NOMO-1 treated with DMSO at 0.1 percent for 48 hours (cell line): ENCODE results near the gene TRIM2.

Experiments
- DNase-seq: peaks from one replicate; lab custom pipeline; 2025; ENCODE audit not compliant: unreplicated experiment; lab: John Stamatoyannopoulos, UW

Gene TRIM2

GRCh38 chr4:153248641-153249198 lies 44.5 kb downstream of the TRIM2 start:
- no peak for DNase-seq

- DNase-seq: peak; percentile 55
These were observed 45.2 kb downstream of the TRIM2 start for GRCh38 chr4:153249199-153250041.

- DNase-seq: no peak
These were observed 47.9 kb downstream of the TRIM2 start for GRCh38 chr4:153252122-153252521.

DNA sequence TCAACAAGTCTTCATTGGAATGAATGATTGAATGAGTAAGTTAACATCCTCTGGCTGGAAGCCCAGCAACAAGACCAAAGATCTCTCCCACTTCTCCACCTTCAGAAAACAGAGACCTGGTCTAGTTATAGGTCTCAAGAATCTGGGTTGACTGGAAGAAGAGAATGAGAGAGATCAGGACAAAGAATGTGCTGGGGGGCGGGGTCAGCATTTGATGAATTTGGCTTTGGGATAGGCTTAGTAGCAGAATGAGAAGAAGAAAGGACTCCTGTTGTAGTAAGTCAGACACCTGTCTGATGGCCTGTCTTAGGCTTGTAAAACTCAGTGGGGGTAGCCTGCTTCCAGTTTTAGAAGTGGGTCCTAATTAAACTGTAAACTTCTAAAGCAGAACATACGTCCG lies 51.0 kb downstream of the TRIM2 start:
- DNase-seq: no peak

- no peak for DNase-seq
These were observed 52.9 kb downstream of the TRIM2 start for GRCh38 chr4:153257151-153257620.

DNA sequence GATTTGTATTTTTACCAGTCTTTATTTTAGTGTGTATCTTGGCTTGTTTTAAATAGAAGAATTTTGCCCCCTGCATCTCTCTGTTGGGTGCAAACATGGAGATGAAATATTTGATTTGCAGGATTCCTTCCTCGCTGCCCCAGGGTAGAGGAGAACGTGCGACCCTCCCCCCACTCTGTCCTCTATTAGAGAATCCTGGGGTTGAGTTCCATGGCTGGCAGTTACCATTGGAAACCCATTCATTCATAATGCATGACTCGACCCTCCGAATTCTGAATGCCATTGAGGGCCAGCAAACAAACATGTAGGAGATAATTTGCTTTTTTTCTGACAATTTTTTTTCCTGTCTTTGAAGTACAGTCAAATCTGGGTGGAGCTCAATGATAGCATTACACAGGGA lies 53.7 kb downstream of the TRIM2 start:
- no peak for DNase-seq

DNA sequence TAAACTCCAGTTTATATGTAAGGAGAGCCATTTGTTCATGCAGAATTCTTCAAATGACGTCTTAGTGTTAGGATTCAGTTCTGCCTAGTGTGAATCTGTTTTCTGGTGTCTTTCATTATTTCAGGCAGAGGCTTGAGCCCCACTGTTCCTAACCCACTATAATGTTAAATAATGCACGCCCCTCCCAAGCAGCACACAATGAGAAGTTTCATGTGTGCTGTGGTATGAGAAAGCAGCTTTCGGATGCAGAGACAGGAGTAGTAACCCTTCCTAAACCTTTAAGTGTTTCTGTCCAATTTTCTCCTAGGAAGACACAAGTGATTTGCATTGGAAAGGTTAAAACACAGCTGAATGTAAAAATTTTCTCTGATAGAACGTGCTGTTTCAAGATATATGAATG lies 54.5 kb downstream of the TRIM2 start:
- no peak for DNase-seq

- no peak for DNase-seq
These were observed 55.4 kb downstream of the TRIM2 start for GRCh38 chr4:153259661-153260060.

GRCh38 chr4:153260132-153260531 lies 55.9 kb downstream of the TRIM2 start:
- DNase-seq: no peak

- DNase-seq: no peak
These were observed 56.5 kb downstream of the TRIM2 start for GRCh38 chr4:153260553-153261300.

GRCh38 chr4:153261461-153261860 lies 57.2 kb downstream of the TRIM2 start:
- DNase-seq: no peak

GRCh38 chr4:153261914-153262313 lies 57.7 kb downstream of the TRIM2 start:
- DNase-seq: no peak

GRCh38 chr4:153265306-153266047 lies 61.2 kb downstream of the TRIM2 start:
- no peak for DNase-seq

DNA sequence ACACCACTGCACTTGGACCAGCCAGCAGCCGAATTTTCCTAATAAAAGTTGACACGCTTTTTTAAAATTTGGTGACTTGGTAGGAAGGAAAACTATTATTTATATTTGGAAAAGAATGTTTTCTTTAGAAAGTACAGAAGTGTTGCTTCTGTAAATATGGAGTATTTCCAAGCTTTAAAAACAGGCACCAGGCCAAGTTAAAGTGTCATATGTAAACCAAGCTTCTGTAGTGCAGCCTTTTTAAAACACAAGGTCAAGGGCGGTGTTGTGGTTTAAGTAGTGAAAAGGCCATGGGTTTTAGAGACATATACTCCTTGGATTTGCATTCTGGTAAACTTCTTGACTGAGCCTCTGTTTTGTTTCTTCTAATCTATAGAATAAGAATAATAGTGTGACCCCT lies 62.7 kb downstream of the TRIM2 start:
- DNase-seq: no peak

- no peak for DNase-seq
These were observed 63.6 kb downstream of the TRIM2 start for GRCh38 chr4:153267890-153268289.

DNA sequence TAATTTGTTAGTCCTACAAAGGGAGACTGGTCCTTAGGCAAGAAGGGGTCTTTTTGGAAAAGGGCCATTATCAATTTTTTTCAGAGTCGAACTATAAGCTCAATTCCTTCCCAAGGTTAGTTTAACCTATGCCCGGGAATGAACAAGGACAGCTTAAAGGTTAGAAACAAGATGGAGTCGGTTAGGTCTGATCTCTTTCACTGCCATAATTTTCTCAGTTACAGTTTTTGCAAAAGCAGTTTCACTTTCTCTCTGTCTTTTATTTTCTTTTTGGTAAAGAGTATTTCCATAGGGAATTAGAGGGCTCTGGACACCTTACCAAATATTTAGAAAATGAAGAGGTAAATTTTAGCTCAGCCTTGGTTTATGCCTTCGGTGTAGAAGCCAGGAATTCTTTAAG lies 64.1 kb downstream of the TRIM2 start:
- DNase-seq: no peak

- DNase-seq: no peak
These were observed 65.2 kb downstream of the TRIM2 start for GRCh38 chr4:153269218-153269990.

- no peak for DNase-seq
These were observed 66.1 kb downstream of the TRIM2 start for GRCh38 chr4:153270361-153270760.

GRCh38 chr4:153271820-153272219 lies 67.6 kb downstream of the TRIM2 start:
- DNase-seq: no peak

DNA sequence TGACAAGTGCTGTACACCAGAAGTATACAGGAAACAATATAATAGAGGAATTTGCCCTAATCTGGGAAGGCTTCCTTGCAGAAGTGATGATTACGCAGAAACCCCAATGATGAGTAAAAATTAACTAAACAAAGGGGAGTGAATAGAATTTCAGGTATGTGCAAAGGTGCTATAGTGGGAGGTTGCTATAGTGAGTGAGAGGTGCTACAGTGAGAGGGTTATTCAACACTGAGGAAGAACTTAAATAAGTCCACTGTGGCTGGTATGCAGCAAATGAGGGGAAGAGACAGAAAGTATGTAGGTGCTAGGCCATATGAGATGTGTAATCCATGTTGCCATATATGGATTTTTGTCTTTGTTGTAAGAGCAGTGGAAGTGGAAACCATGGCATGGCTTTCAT lies 69.5 kb downstream of the TRIM2 start:
- DNase-seq: no peak
